HCT116 (cell line): ENCODE measurements around the gene SLC44A5. TPM values are rescaled to one million over a fixed set of nuclear protein-coding genes. Genes with fewer than 3 reads are reported as not detected.

Experiments
- ATAC-seq: fragments of 200-7000 bp; cut with Tn5 transposase; 2 replicates; pipeline ENCODE4 v1.9.1; 2020; ENCODE audit warnings: mild to moderate bottlenecking, moderate library complexity
- BruUV-seq: library from RNA; stranded (reverse); fragments of 400-500 nt; replicated peaks from 2 replicates; lab custom pipeline; 2021; lab: Mats Ljungman, UMichigan
- CTCF ChIA-PET: fragments of 300-600 bp; sonication (Branson Sonifier 250); formaldehyde crosslinking; loops from one replicate; lab custom pipeline; 2021; ENCODE audit warnings: antibody characterized with exemption; lab: Charles Lee
- POLR2A ChIA-PET: fragments of 300-600, 350-600 bp; sonication (Branson Sonifier 250); formaldehyde crosslinking; loops from one replicate; lab custom pipeline; 2021; ENCODE audit warnings: antibody characterized with exemption; lab: Charles Lee
- RAD21 ChIA-PET, 2 experiments: fragments of 300-600 bp; sonication (Branson Sonifier 250); formaldehyde crosslinking; loops; one replicate each; lab custom pipeline; 2023; ENCODE audit warnings: low total read pairs in 2 of 2; ENCODE audit not compliant: uncharacterized antibody in 2 of 2, unreplicated experiment in 2 of 2, low non-redundant PET in 1 of 2; lab: Charles Lee
- DNase-seq: peaks from one replicate; pipeline ENCODE4 v3.0.0-alpha.2; 2010; ENCODE audit warnings: low read depth, low spot score
- H2AFZ ChIP-seq: fragments of 200-600 bp; shearing (Covaris generic), sonication (generic); 2 replicates; pipeline ENCODE4 v1.6.1; 2017; ENCODE audit warnings: low read depth, mixed run types, mixed read lengths, antibody characterized with exemption, low read length; ENCODE audit not compliant: poor library complexity, severe bottlenecking
- H3K27ac ChIP-seq: 2 replicates; pipeline ENCODE4 v1.5.1; 2012; ENCODE audit warnings: low read depth, low read length
- H3K27me3 ChIP-seq: fragments of 200-600 bp; sonication (generic); 2 replicates; pipeline ENCODE4 v1.6.1; 2016; ENCODE audit warnings: mixed run types, low read length, mixed read lengths; ENCODE audit not compliant: insufficient read depth
- H3K36me3 ChIP-seq, 2 experiments: fragments of 200-500 bp in 1 of 2; fragments of 200-600 bp in 1 of 2; sonication (Bioruptor generic) in 1 of 2; sonication (generic) in 1 of 2; 2 replicates each; pipeline versions ENCODE4 v1.5.1 to v1.6.1; 2014 to 2016; ENCODE audit warnings: low read length in 2 of 2, inconsistent platforms in 1 of 2, mixed read lengths in 1 of 2, mixed run types in 1 of 2; ENCODE audit not compliant: insufficient read depth in 2 of 2, control insufficient read depth in 1 of 2
- H3K4me1 ChIP-seq, 2 experiments: fragments of 200-600 bp in 1 of 2; sonication (generic) in 1 of 2; 2 replicates each; pipeline versions ENCODE4 v1.5.1 to v1.6.1; 2012 to 2017; ENCODE audit warnings: low read length in 2 of 2, inconsistent platforms in 1 of 2, mild to moderate bottlenecking in 1 of 2, mixed read lengths in 1 of 2, mixed run types in 1 of 2, moderate library complexity in 1 of 2; ENCODE audit not compliant: insufficient read depth in 2 of 2, control insufficient read depth in 1 of 2
- H3K4me2 ChIP-seq: fragments of 200-600 bp; sonication (generic); 2 replicates; pipeline ENCODE4 v1.6.1; 2017; ENCODE audit warnings: mixed run types, low read length, mixed read lengths
- H3K4me3 ChIP-seq, 2 experiments: fragments of 200-600 bp in 1 of 2; sonication (generic) in 1 of 2; replicated peaks in 1 of 2; 2 replicates each; pipeline ENCODE4 v1.5.1; 2011 to 2016; ENCODE audit warnings: low read length in 2 of 2, control low read depth in 1 of 2, low read depth in 1 of 2, mild to moderate bottlenecking in 1 of 2, mixed read lengths in 1 of 2, mixed run types in 1 of 2
- H3K79me2 ChIP-seq: fragments of 200-600 bp; sonication (generic); 2 replicates; pipeline ENCODE4 v1.6.1; 2017; ENCODE audit warnings: mild to moderate bottlenecking, mixed run types, low read length, moderate library complexity, mixed read lengths; ENCODE audit not compliant: insufficient read depth
- H3K9ac ChIP-seq: fragments of 200-600 bp; sonication (generic); 2 replicates; pipeline ENCODE4 v1.6.1; 2016; ENCODE audit warnings: low read length, mixed read lengths
- H3K9me2 ChIP-seq: fragments of 200-600 bp; sonication (generic), shearing (Covaris generic); 2 replicates; pipeline ENCODE4 v1.6.1; 2017; ENCODE audit warnings: mixed run types, mild to moderate bottlenecking, moderate library complexity; ENCODE audit not compliant: insufficient read depth
- H3K9me3 ChIP-seq, 2 experiments: fragments of 200-500 bp in 1 of 2; fragments of 200-600 bp in 1 of 2; sonication (Bioruptor generic) in 1 of 2; sonication (generic) in 1 of 2; 2 replicates each; pipeline ENCODE4 v1.6.1; 2014 to 2017; ENCODE audit warnings: low read length in 2 of 2, mixed read lengths in 2 of 2, inconsistent platforms in 1 of 2, low read depth in 1 of 2, mild to moderate bottlenecking in 1 of 2, mixed run types in 1 of 2, moderate library complexity in 1 of 2; ENCODE audit not compliant: control insufficient read depth in 1 of 2, insufficient read depth in 1 of 2
- H4K20me1 ChIP-seq: fragments of 200-600 bp; sonication (generic), shearing (Covaris generic); 2 replicates; pipeline ENCODE4 v1.6.1; 2017; ENCODE audit warnings: mixed run types, mild to moderate bottlenecking, moderate library complexity; ENCODE audit not compliant: insufficient read depth
- ATF3 ChIP-seq: IDR thresholded peaks from 2 replicates; pipeline ENCODE4 v1.6.1; 2012
- CEBPB ChIP-seq: IDR thresholded peaks from 2 replicates; pipeline ENCODE4 v1.6.1; 2012; ENCODE audit warnings: low read depth
- EGR1 ChIP-seq: IDR thresholded peaks from 2 replicates; pipeline ENCODE4 v1.6.1; 2012; ENCODE audit warnings: low read depth
- ELF1 ChIP-seq: IDR thresholded peaks from 2 replicates; pipeline ENCODE4 v1.6.1; 2012; ENCODE audit warnings: low read depth, borderline replicate concordance
- EZH2 ChIP-seq: fragments of 200-600 bp; sonication (generic); IDR thresholded peaks from 2 replicates; pipeline ENCODE4 v1.6.1; 2017; ENCODE audit warnings: antibody characterized with exemption, mixed run types
- EZH2phosphoT487 ChIP-seq: fragments of 200-600 bp; IDR thresholded peaks from 2 replicates; pipeline ENCODE4 v1.6.1; 2018; ENCODE audit warnings: antibody characterized with exemption, borderline replicate concordance
- FOSL1 ChIP-seq: IDR thresholded peaks from 2 replicates; pipeline ENCODE4 v1.6.1; 2012; ENCODE audit warnings: low read depth
- JUND ChIP-seq: IDR thresholded peaks from 2 replicates; pipeline ENCODE4 v1.6.1; 2012
- POLR2AphosphoS5 ChIP-seq: IDR thresholded peaks from 2 replicates; pipeline ENCODE4 v1.6.1; 2011; ENCODE audit warnings: mild to moderate bottlenecking, low read depth, low read length, moderate library complexity
- RAD21 ChIP-seq: IDR thresholded peaks from 2 replicates; pipeline ENCODE4 v1.6.1; 2012; ENCODE audit warnings: low read depth, mild to moderate bottlenecking
- REST ChIP-seq: IDR thresholded peaks from 2 replicates; pipeline ENCODE4 v1.6.1; 2012; ENCODE audit warnings: low read depth
- SIN3A ChIP-seq: IDR thresholded peaks from 2 replicates; pipeline ENCODE4 v1.6.1; 2012; ENCODE audit warnings: low read depth
- SP1 ChIP-seq: IDR thresholded peaks from 2 replicates; pipeline ENCODE4 v1.6.1; 2012; ENCODE audit warnings: low read depth
- SRF ChIP-seq: IDR thresholded peaks from 2 replicates; pipeline ENCODE4 v1.6.1; 2012; ENCODE audit warnings: low read depth
- TCF7L2 ChIP-seq: IDR thresholded peaks from 2 replicates; pipeline ENCODE4 v1.7.0; 2011; ENCODE audit warnings: borderline replicate concordance, inconsistent platforms; ENCODE audit not compliant: insufficient read depth, insufficient read length; ENCODE audit errors: extremely low read depth
- YY1 ChIP-seq: IDR thresholded peaks from 2 replicates; pipeline ENCODE4 v1.6.1; 2011; ENCODE audit warnings: low read length, low read depth, moderate library complexity, mild to moderate bottlenecking; ENCODE audit not compliant: insufficient replicate concordance; ENCODE audit errors: extremely low read depth
- ZBTB33 ChIP-seq: IDR thresholded peaks from 2 replicates; pipeline ENCODE4 v1.6.1; 2011; ENCODE audit warnings: mild to moderate bottlenecking, low read length, moderate library complexity; ENCODE audit not compliant: insufficient replicate concordance; ENCODE audit errors: extremely low read depth
- ZFX ChIP-seq: fragments of 450-650 bp; IDR thresholded peaks from 2 replicates; pipeline ENCODE4 v1.6.1; 2017
- intact Hi-C: fragments of 100-400 bp; cut with micrococcal nuclease; formaldehyde crosslinking; loops from 2 replicates; pipeline ENCODE4 v1.10.0; 2022
- total RNA-seq: library from RNA; stranded (reverse); gene quantifications from one replicate; pipeline ENCODE4 v1.2.1, GENCODE V29; 2021; ENCODE audit not compliant: unreplicated experiment

Gene SLC44A5
- total RNA-seq, 1 experiment from 2014 or later = 2.4 TPM

- POLR2A ChIA-PET = no interaction called here
- Histone ChIP-seq H3K9me2 (no peaks in the 10 kb centered on the region), H3K27ac (no peak overlapping the region), H3K36me3 (no peaks in the 10 kb centered on the region), H3K4me1 (no peaks in the 10 kb centered on the region), H3K27me3 (no peaks in the 10 kb centered on the region), H4K20me1 (no peaks in the 10 kb centered on the region), H3K4me3 (no peak overlapping the region), H3K9ac (no peak overlapping the region), H3K9me3 (no peaks in the 10 kb centered on the region), H3K4me2 (no peak overlapping the region), H3K79me2 (no peaks in the 10 kb centered on the region), H2AFZ (no peak overlapping the region)
- intact Hi-C loops = no loop called here
- BruUV-seq = no TSS peak
- ATAC-seq = no peak
- RAD21 ChIA-PET = no interaction called here
- CTCF ChIA-PET = interaction anchor here (1.3 kb wide), 1 partner anchor 13 kb away, joined by 4 read pairs; no protein-coding TSS in a partner anchor
- no peak for DNase-seq
- TF ChIP-seq REST (no peak), SRF (no peak), SP1 (no peak), ELF1 (no peak), TCF7L2 (no peak), ZFX (no peak), SIN3A (no peak), ZBTB33 (no peak), ATF3 (no peak), EZH2 (no peak), JUND (no peak), POLR2AphosphoS5 (no peak), EGR1 (no peak), FOSL1 (no peak), YY1 (no peak), CEBPB (no peak), EZH2phosphoT487 (no peak), RAD21 (no peak)
These were observed 390.8 kb downstream of the SLC44A5 start for GRCh38 chr1:75220072-75220471.
